ENCODE data around the gene HUS1B. TPM values are rescaled to one million over a fixed set of nuclear protein-coding genes. Genes with fewer than 3 reads are reported as not detected.

HUS1B gene
- total RNA-seq (2022) (0.74 and 0.79 TPM in 2 replicates), Bru-seq, nascent RNA (percentile 60 among the genes with signal in this experiment), BruChase-seq, experiment 1, labeled RNA remaining after a 2-hour chase (percentile 61 among the genes with signal in this experiment), BruChase-seq, experiment 2, labeled RNA remaining after a 6-hour chase (percentile 53 among the genes with signal in this experiment)
- long read RNA-seq, result 0 reads

GRCh38 chr6:656460-657252 is at the start of gene HUS1B:
HUS1B (minus strand) TSS chr6:657100; CDS start chr6:656944, 156 bp downstream.
- intact Hi-C loops (cut with micrococcal nuclease; ENCODE audit: unreplicated experiment), result no loop called here
- H3K9me3 Mint-ChIP-seq (ENCODE audit: unreplicated experiment), result no peaks in the 10 kb centered on the region
- no peak for TF ChIP-seq CTCF (IDR thresholded peaks at IDR 0.05; ENCODE audit: insufficient read depth in 1 of 2, low read depth in 1 of 2, low read length in 1 of 2, severe bottlenecking in 1 of 2, unreplicated experiment in 1 of 2)
- Histone ChIP-seq H3K9me3 (no peaks in the 10 kb centered on the region), H3K4me1 (peaks cover 6% of the 10 kb centered on the region; the same call in 1 of the 2 replicates), H3K27me3 (replicated peaks; ENCODE audit: control insufficient read depth, insufficient read depth, low read length) (no peaks in the 10 kb centered on the region), H3K36me3 (ENCODE audit: control insufficient read depth, insufficient read depth, low read length) (no peaks in the 10 kb centered on the region), H3K4me3 (ENCODE audit: low read depth, low read length) (no peak within 1 kb of the TSS)
- no TSS peak for BruUV-seq (replicated peaks)
- H3K4me1 Mint-ChIP-seq (ENCODE audit: low read depth, unreplicated experiment), result peaks cover 5% of the 10 kb centered on the region
- no peaks in the 10 kb centered on the region for H3K27me3 Mint-ChIP-seq (ENCODE audit: insufficient read depth, unreplicated experiment)
- DNase-seq, result no peak
- ChIA-PET CTCF (no interaction called here), POLR2A (interaction anchor here (0.6 kb wide), 1 partner anchor 51 kb away, joined by 3 read pairs; no protein-coding TSS in a partner anchor)
- H3K27ac Mint-ChIP-seq (ENCODE audit: unreplicated experiment), result no peak within 1 kb of the TSS
- H3K4me3 Mint-ChIP-seq (ENCODE audit: unreplicated experiment), result no peak within 1 kb of the TSS
- H3K36me3 Mint-ChIP-seq (ENCODE audit: insufficient read depth, unreplicated experiment), result no peaks in the 10 kb centered on the region

GRCh38 chr6:706146-706545 is 49.2 kb upstream of the HUS1B start:
- Mint-ChIP-seq H3K36me3 (ENCODE audit: insufficient read depth, unreplicated experiment) (no peaks in the 10 kb centered on the region), H3K27ac (ENCODE audit: unreplicated experiment) (no peak overlapping the region)
- BruUV-seq (replicated peaks), result no TSS peak

GRCh38 chr6:705047-705446 is 48.1 kb upstream of the HUS1B start:
- ChIA-PET CTCF (no interaction called here), POLR2A (no interaction called here)
- no peak for DNase-seq
- Mint-ChIP-seq H3K27ac (ENCODE audit: unreplicated experiment) (no peak overlapping the region), H3K4me1 (ENCODE audit: low read depth, unreplicated experiment) (no peaks in the 10 kb centered on the region), H3K4me3 (ENCODE audit: unreplicated experiment) (no peak overlapping the region), H3K27me3 (ENCODE audit: insufficient read depth, unreplicated experiment) (peaks cover 6% of the 10 kb centered on the region), H3K36me3 (ENCODE audit: insufficient read depth, unreplicated experiment) (no peaks in the 10 kb centered on the region), H3K9me3 (ENCODE audit: unreplicated experiment) (no peaks in the 10 kb centered on the region)
- no peaks in the 10 kb centered on the region; the same call in 1 of the 2 replicates for H3K27me3 ChIP-seq (replicated peaks; ENCODE audit: control insufficient read depth, insufficient read depth, low read length)
- H3K36me3 ChIP-seq (ENCODE audit: control insufficient read depth, insufficient read depth, low read length), result no peaks in the 10 kb centered on the region
- no TSS peak for BruUV-seq (replicated peaks)
- no peak overlapping the region for H3K4me3 ChIP-seq (ENCODE audit: low read depth, low read length)
- no peak for TF ChIP-seq CTCF (IDR thresholded peaks at IDR 0.05; ENCODE audit: insufficient read depth in 1 of 2, low read depth in 1 of 2, low read length in 1 of 2, severe bottlenecking in 1 of 2, unreplicated experiment in 1 of 2)
- no peaks in the 10 kb centered on the region for H3K4me1 ChIP-seq
- intact Hi-C loops (cut with micrococcal nuclease; ENCODE audit: unreplicated experiment), result no loop called here
- no peaks in the 10 kb centered on the region for H3K9me3 ChIP-seq

More at GRCh38 chr6:706146-706545, 49.2 kb upstream of the HUS1B start:
- Histone ChIP-seq H3K9me3 (no peaks in the 10 kb centered on the region), H3K36me3 (ENCODE audit: control insufficient read depth, insufficient read depth, low read length) (no peaks in the 10 kb centered on the region), H3K4me3 (ENCODE audit: low read depth, low read length) (no peak overlapping the region), H3K27me3 (replicated peaks; ENCODE audit: control insufficient read depth, insufficient read depth, low read length) (no peaks in the 10 kb centered on the region; the same call in 1 of the 2 replicates), H3K4me1 (no peaks in the 10 kb centered on the region)
- no peaks in the 10 kb centered on the region for H3K9me3 Mint-ChIP-seq (ENCODE audit: unreplicated experiment)
- intact Hi-C loops (cut with micrococcal nuclease; ENCODE audit: unreplicated experiment), result no loop called here
- CTCF ChIA-PET, result no interaction called here
- no peak for TF ChIP-seq CTCF (IDR thresholded peaks at IDR 0.05; ENCODE audit: insufficient read depth in 1 of 2, low read depth in 1 of 2, low read length in 1 of 2, severe bottlenecking in 1 of 2, unreplicated experiment in 1 of 2)
- POLR2A ChIA-PET, result no interaction called here
- no peak for DNase-seq
- no peak overlapping the region for H3K4me3 Mint-ChIP-seq (ENCODE audit: unreplicated experiment)
- H3K4me1 Mint-ChIP-seq (ENCODE audit: low read depth, unreplicated experiment), result no peaks in the 10 kb centered on the region
- H3K27me3 Mint-ChIP-seq (ENCODE audit: insufficient read depth, unreplicated experiment), result peaks cover 6% of the 10 kb centered on the region

Measured in Caco-2 (cell line).